PC-9 (cell line): ENCODE measurements around the gene KCNA5. TPM values are rescaled to one million over a fixed set of nuclear protein-coding genes. Genes with fewer than 3 reads are reported as not detected.

ENCODE experiments used
- BruUV-seq: library from RNA; stranded (reverse); fragments of 400-500 nt; replicated peaks from 2 replicates; lab custom pipeline; 2021; lab: Mats Ljungman, UMichigan
- CTCF ChIA-PET: fragments of 300-600 bp; sonication (Branson Sonifier 250); formaldehyde crosslinking; loops from one replicate; lab custom pipeline; 2022; ENCODE audit warnings: antibody characterized with exemption; lab: Charles Lee
- POLR2A ChIA-PET: fragments of 300-600 bp; sonication (Branson Sonifier 250); formaldehyde crosslinking; loops from one replicate; lab custom pipeline; 2022; ENCODE audit warnings: antibody characterized with exemption; ENCODE audit not compliant: unreplicated experiment; lab: Charles Lee
- DNase-seq, 2 experiments: peaks; one replicate each; pipeline versions ENCODE4 v3.0.0 to v3.0.0-alpha.2; 2015 to 2022; ENCODE audit warnings: mixed read lengths in 1 of 2
- H2AFZ ChIP-seq: fragments of 200-600 bp; sonication (generic); 2 replicates; pipeline ENCODE4 v1.8.1; 2017; ENCODE audit warnings: antibody characterized with exemption
- H3F3A ChIP-seq: fragments of 200-600 bp; sonication (generic); 2 replicates; pipeline ENCODE4 v1.8.1; 2017; ENCODE audit warnings: antibody characterized with exemption, mild to moderate bottlenecking, low read depth; ENCODE audit not compliant: insufficient read depth
- H3K27ac ChIP-seq: fragments of 200-600 bp; sonication (generic); 2 replicates; pipeline ENCODE4 v1.6.1; 2016; ENCODE audit warnings: mixed run types
- H3K27me3 ChIP-seq: fragments of 200-600 bp; sonication (generic); 2 replicates; pipeline ENCODE4 v1.6.1; 2016; ENCODE audit warnings: low read depth, mixed run types; ENCODE audit not compliant: insufficient read depth
- H3K36me3 ChIP-seq: fragments of 200-600 bp; sonication (generic); 2 replicates; pipeline ENCODE4 v1.6.1; 2016; ENCODE audit warnings: low read depth, mixed run types
- H3K4me1 ChIP-seq: fragments of 200-600 bp; sonication (generic); replicated peaks from 2 replicates; pipeline ENCODE4 v1.6.1; 2016; ENCODE audit warnings: mixed run types; ENCODE audit not compliant: insufficient read depth
- H3K4me2 ChIP-seq: fragments of 200-600 bp; sonication (generic); 2 replicates; pipeline ENCODE4 v1.6.1; 2017; ENCODE audit warnings: mixed run types
- H3K4me3 ChIP-seq: fragments of 200-600 bp; sonication (generic); 2 replicates; pipeline ENCODE4 v1.6.1; 2016; ENCODE audit warnings: mixed run types
- H3K79me2 ChIP-seq: fragments of 200-600 bp; sonication (generic); 2 replicates; pipeline ENCODE4 v1.6.1; 2017; ENCODE audit warnings: low read depth, mixed run types
- H3K9me2 ChIP-seq: fragments of 200-600 bp; sonication (generic); 2 replicates; pipeline ENCODE4 v1.8.1; 2017; ENCODE audit warnings: mild to moderate bottlenecking; ENCODE audit not compliant: insufficient read depth
- H3K9me3 ChIP-seq: fragments of 200-600 bp; sonication (generic); 2 replicates; pipeline ENCODE4 v1.8.1; 2016; ENCODE audit warnings: low read depth; ENCODE audit not compliant: insufficient read depth
- H4K20me1 ChIP-seq: fragments of 200-600 bp; sonication (generic); 2 replicates; pipeline ENCODE4 v1.8.1; 2017; ENCODE audit not compliant: insufficient read depth
- EZH2 ChIP-seq: fragments of 200-600 bp; sonication (generic); IDR thresholded peaks from 2 replicates; pipeline ENCODE4 v1.8.0; 2017; ENCODE audit warnings: antibody characterized with exemption, low read depth
- intact Hi-C: fragments of 100-400 bp; cut with micrococcal nuclease; formaldehyde crosslinking; loops from one replicate; pipeline ENCODE4 v1.10.0; 2022; ENCODE audit not compliant: unreplicated experiment
- total RNA-seq: library from RNA; stranded (reverse); gene quantifications from 2 replicates; pipeline ENCODE4 v1.2.3, GENCODE V29; 2021
- TF ChIP-seq, protein P1 (sequence below): fragments of 200-600 bp; sonication (generic); conservative IDR thresholded peaks from 2 replicates; pipeline ENCODE4 v1.6.1; 2017; ENCODE audit warnings: mixed run types, antibody characterized with exemption, mild to moderate bottlenecking, moderate library complexity

The KCNA5 gene
- total RNA-seq, 1 experiment from 2014 or later, result not detected

DNA sequence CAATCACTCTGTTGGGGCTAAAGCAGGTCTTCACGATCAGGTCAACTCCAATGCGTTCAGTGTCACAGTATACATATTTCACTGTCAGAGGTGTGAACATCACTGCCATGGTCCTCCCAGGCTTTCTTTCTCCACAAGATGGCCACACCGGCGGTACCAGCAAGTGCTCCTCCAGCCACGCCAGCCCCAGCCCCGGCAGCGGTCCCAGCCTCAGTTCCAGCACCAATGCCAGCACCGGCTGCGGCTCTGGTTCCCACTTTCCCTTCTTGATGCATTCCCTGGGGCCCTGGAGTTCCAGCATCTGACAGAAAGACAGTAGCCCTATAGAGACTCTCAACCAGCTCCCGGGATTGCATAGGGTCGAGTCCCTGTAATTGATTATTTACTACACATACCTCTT lies 10.9 kb upstream of the KCNA5 start:
- no peak overlapping the region for H3K27ac ChIP-seq
- no peaks in the 10 kb centered on the region for H3K9me3 ChIP-seq
- POLR2A ChIA-PET, result no interaction called here
- no peaks in the 10 kb centered on the region for H3K4me1 ChIP-seq
- H3K4me2 ChIP-seq, result no peak overlapping the region
- no TSS peak for BruUV-seq
- H3K4me3 ChIP-seq, result no peak overlapping the region
- no peaks in the 10 kb centered on the region for H3K36me3 ChIP-seq
- CTCF ChIA-PET, result no interaction called here
- no peak overlapping the region for H2AFZ ChIP-seq
- TF ChIP-seq, protein P1, sequence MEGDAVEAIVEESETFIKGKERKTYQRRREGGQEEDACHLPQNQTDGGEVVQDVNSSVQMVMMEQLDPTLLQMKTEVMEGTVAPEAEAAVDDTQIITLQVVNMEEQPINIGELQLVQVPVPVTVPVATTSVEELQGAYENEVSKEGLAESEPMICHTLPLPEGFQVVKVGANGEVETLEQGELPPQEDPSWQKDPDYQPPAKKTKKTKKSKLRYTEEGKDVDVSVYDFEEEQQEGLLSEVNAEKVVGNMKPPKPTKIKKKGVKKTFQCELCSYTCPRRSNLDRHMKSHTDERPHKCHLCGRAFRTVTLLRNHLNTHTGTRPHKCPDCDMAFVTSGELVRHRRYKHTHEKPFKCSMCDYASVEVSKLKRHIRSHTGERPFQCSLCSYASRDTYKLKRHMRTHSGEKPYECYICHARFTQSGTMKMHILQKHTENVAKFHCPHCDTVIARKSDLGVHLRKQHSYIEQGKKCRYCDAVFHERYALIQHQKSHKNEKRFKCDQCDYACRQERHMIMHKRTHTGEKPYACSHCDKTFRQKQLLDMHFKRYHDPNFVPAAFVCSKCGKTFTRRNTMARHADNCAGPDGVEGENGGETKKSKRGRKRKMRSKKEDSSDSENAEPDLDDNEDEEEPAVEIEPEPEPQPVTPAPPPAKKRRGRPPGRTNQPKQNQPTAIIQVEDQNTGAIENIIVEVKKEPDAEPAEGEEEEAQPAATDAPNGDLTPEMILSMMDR, result no peak
- no peak for TF ChIP-seq EZH2
- DNase-seq, result no peak
- H3K9me2 ChIP-seq, result no peaks in the 10 kb centered on the region
- no peaks in the 10 kb centered on the region for H3K79me2 ChIP-seq
- no peaks in the 10 kb centered on the region for H3F3A ChIP-seq
- peaks cover 73% of the 10 kb centered on the region for H3K27me3 ChIP-seq
- H4K20me1 ChIP-seq, result no peaks in the 10 kb centered on the region
- intact Hi-C loops, result no loop called here

DNA sequence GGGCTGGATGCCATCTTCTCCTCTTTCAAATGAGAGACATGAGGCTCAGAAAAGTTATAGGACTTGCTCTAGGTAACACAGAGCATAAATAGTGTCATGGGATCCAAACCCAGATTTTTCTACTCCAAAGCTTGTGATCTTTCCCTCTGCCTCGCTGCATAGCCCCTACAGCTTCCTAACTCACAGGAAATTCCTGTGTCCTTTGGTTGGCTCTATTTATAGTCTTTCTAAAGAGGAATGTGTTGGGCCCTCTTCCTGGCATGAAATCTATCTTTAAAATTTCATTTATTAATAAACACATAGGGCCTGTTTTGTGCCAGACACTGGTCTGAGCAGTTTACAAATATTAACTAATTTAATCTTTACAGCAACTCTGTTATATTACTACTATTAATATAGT lies 9.8 kb upstream of the KCNA5 start:
- H3K27ac ChIP-seq, result no peak overlapping the region
- no peaks in the 10 kb centered on the region for H3K36me3 ChIP-seq
- H3K27me3 ChIP-seq, result peaks cover 75% of the 10 kb centered on the region
- no peaks in the 10 kb centered on the region for H3F3A ChIP-seq
- no TSS peak for BruUV-seq
- H3K4me1 ChIP-seq, result no peaks in the 10 kb centered on the region
- H4K20me1 ChIP-seq, result no peaks in the 10 kb centered on the region
- H3K4me3 ChIP-seq, result no peak overlapping the region
- H3K9me2 ChIP-seq, result no peaks in the 10 kb centered on the region
- POLR2A ChIA-PET, result no interaction called here
- no peak overlapping the region for H3K4me2 ChIP-seq
- no peaks in the 10 kb centered on the region for H3K79me2 ChIP-seq
- CTCF ChIA-PET, result no interaction called here
- no peak for TF ChIP-seq EZH2
- TF ChIP-seq, protein P1, result no peak
- intact Hi-C loops, result no loop called here
- H3K9me3 ChIP-seq, result no peaks in the 10 kb centered on the region
- no peak overlapping the region for H2AFZ ChIP-seq
- no peak for DNase-seq

DNA sequence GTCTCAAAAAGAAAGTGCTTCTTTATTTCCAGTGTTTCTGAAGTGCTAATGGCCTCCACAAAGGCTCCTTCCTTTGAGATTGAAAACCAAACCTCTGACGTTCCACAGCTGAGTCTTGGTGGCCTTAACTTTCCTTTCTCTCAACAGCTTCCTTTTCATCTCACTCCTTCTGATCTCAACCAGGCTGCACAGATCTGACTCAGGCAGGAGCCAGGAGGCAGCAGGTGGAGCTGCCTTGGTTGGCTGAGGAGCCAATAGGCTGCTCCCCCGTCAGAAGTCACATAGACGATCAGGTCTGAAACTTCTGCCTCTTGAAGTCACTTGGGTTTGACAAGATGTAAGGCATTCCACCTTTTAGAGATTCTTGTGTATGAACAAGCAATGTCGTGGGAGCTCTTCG lies 9.1 kb upstream of the KCNA5 start:
- no peak for DNase-seq
- no peak overlapping the region for H3K4me2 ChIP-seq

More for the DNA sequence above, 9.1 kb upstream of the KCNA5 start:
- peaks cover 78% of the 10 kb centered on the region for H3K27me3 ChIP-seq
- no peaks in the 10 kb centered on the region for H4K20me1 ChIP-seq
- CTCF ChIA-PET, result no interaction called here
- no peaks in the 10 kb centered on the region for H3K9me3 ChIP-seq
- H3K79me2 ChIP-seq, result no peaks in the 10 kb centered on the region
- H2AFZ ChIP-seq, result no peak overlapping the region
- H3K27ac ChIP-seq, result no peak overlapping the region
- intact Hi-C loops, result no loop called here
- no peaks in the 10 kb centered on the region for H3F3A ChIP-seq
- POLR2A ChIA-PET, result no interaction called here
- H3K4me1 ChIP-seq, result no peaks in the 10 kb centered on the region
- no peaks in the 10 kb centered on the region for H3K9me2 ChIP-seq
- H3K4me3 ChIP-seq, result no peak overlapping the region
- TF ChIP-seq EZH2, result no peak
- TF ChIP-seq, protein P1, result no peak
- no TSS peak for BruUV-seq
- no peaks in the 10 kb centered on the region for H3K36me3 ChIP-seq
